ENCODE results near the gene GNAL.
"Not testable (repeated sequence)": the region's sequence is repeated elsewhere in the genome, so short reads cannot be mapped to it uniquely, and the experiment has no call there.

Gene GNAL

GRCh38 chr18:11668441-11669169, 20.5 kb upstream of the GNAL start:
- in situ Hi-C loops (cut with MboI; ENCODE audit: low sequenced_read_pairs): no loop called here

- in situ Hi-C loops (cut with MboI; ENCODE audit: low sequenced_read_pairs): no loop called here
These were observed 19.7 kb upstream of the GNAL start for GRCh38 chr18:11669271-11669947.

- in situ Hi-C loops (cut with MboI; ENCODE audit: low sequenced_read_pairs): no loop called here
These were observed 19.2 kb upstream of the GNAL start for GRCh38 chr18:11669948-11670275.

GRCh38 chr18:11671156-11671555, 17.9 kb upstream of the GNAL start:
- in situ Hi-C loops (cut with MboI; ENCODE audit: low sequenced_read_pairs): no loop called here

- in situ Hi-C loops (cut with MboI; ENCODE audit: low sequenced_read_pairs): no loop called here
These were observed 16.9 kb upstream of the GNAL start for GRCh38 chr18:11672198-11672597.

- in situ Hi-C loops (cut with MboI; ENCODE audit: low sequenced_read_pairs): no loop called here
These were observed 16.1 kb upstream of the GNAL start for GRCh38 chr18:11672846-11673454.

GRCh38 chr18:11673560-11673959, 15.5 kb upstream of the GNAL start:
- in situ Hi-C loops (cut with MboI; ENCODE audit: low sequenced_read_pairs): no loop called here

- in situ Hi-C loops (cut with MboI; ENCODE audit: low sequenced_read_pairs): no loop called here
These were observed 14.9 kb upstream of the GNAL start for GRCh38 chr18:11674119-11674518.

- in situ Hi-C loops (cut with MboI; ENCODE audit: low sequenced_read_pairs): no loop called here
These were observed 12.7 kb upstream of the GNAL start for GRCh38 chr18:11676386-11676785.

- in situ Hi-C loops (cut with MboI; ENCODE audit: low sequenced_read_pairs): no loop called here
These were observed 12.2 kb upstream of the GNAL start for GRCh38 chr18:11676867-11677266.

GRCh38 chr18:11678211-11678610, 10.9 kb upstream of the GNAL start:
- in situ Hi-C loops (cut with MboI; ENCODE audit: low sequenced_read_pairs): no loop called here

- in situ Hi-C loops (cut with MboI; ENCODE audit: low sequenced_read_pairs): no loop called here
These were observed 853 bp downstream of the GNAL start for GRCh38 chr18:11689669-11690565.

GRCh38 chr18:11690660-11691059, 1.6 kb downstream of the GNAL start:
- in situ Hi-C loops (cut with MboI; ENCODE audit: low sequenced_read_pairs): not testable (repeated sequence)

- in situ Hi-C loops (cut with MboI; ENCODE audit: low sequenced_read_pairs): no loop called here
These were observed 6.7 kb downstream of the GNAL start for GRCh38 chr18:11695736-11696135.

- in situ Hi-C loops (cut with MboI; ENCODE audit: low sequenced_read_pairs): no loop called here
These were observed 7.4 kb downstream of the GNAL start for GRCh38 chr18:11696451-11696850.

GRCh38 chr18:11700876-11701275, 11.8 kb downstream of the GNAL start:
- in situ Hi-C loops (cut with MboI; ENCODE audit: low sequenced_read_pairs): no loop called here

GRCh38 chr18:11710578-11710977, 21.5 kb downstream of the GNAL start:
- in situ Hi-C loops (cut with MboI; ENCODE audit: low sequenced_read_pairs): no loop called here

- in situ Hi-C loops (cut with MboI; ENCODE audit: low sequenced_read_pairs): no loop called here
These were observed 24.7 kb downstream of the GNAL start for GRCh38 chr18:11713756-11714155.

GRCh38 chr18:11714244-11714918, 25.3 kb downstream of the GNAL start:
- in situ Hi-C loops (cut with MboI; ENCODE audit: low sequenced_read_pairs): no loop called here

GRCh38 chr18:11716767-11717315, 27.8 kb downstream of the GNAL start:
- in situ Hi-C loops (cut with MboI; ENCODE audit: low sequenced_read_pairs): not testable (repeated sequence)

Data from HL-60/S4 (cell line).